Activated T-cell treated with anti-CD3 and anti-CD28 coated beads for 24 hours (primary cell): Measurements from ENCODE around the gene SLC35F2.
"Not testable (repeated sequence)": the region's sequence is repeated elsewhere in the genome, so short reads cannot be mapped to it uniquely, and the experiment has no call there.

Experiments
- DNase-seq: peaks from one replicate; pipeline ENCODE4 v3.0.0-alpha.2; 2020; ENCODE audit warnings: low read depth

The SLC35F2 gene

GRCh38 chr11:107858217-107859070, at the start of gene SLC35F2:
SLC35F2 (minus strand) TSS chr11:107858787; CDS start chr11:107858767, 20 bp downstream.
- DNase-seq = peak; percentile 67

GRCh38 chr11:107908211-107908610, 49.6 kb upstream of the SLC35F2 start:
- DNase-seq = no peak

- DNase-seq = no peak
Observed at GRCh38 chr11:107898270-107898669, 39.7 kb upstream of the SLC35F2 start.

- DNase-seq = no peak
Observed at GRCh38 chr11:107882095-107882820, 23.7 kb upstream of the SLC35F2 start.

- DNase-seq = not testable (repeated sequence)
Observed at GRCh38 chr11:107881471-107881870, 22.9 kb upstream of the SLC35F2 start.

- DNase-seq = no peak
Observed at GRCh38 chr11:107876141-107876540, 17.6 kb upstream of the SLC35F2 start.

GRCh38 chr11:107864591-107864990, 6.0 kb upstream of the SLC35F2 start:
- DNase-seq = no peak

GRCh38 chr11:107860688-107861087, 2.1 kb upstream of the SLC35F2 start:
- no peak for DNase-seq

GRCh38 chr11:107860240-107860620, 1.6 kb upstream of the SLC35F2 start:
- not testable (repeated sequence) for DNase-seq

GRCh38 chr11:107859459-107860239, 1.1 kb upstream of the SLC35F2 start:
- DNase-seq = peak; percentile 7

GRCh38 chr11:107857550-107858216, 904 bp downstream of the SLC35F2 start:
- no peak for DNase-seq

- DNase-seq = no peak
Observed at GRCh38 chr11:107856981-107857517, 1.5 kb downstream of the SLC35F2 start.

GRCh38 chr11:107856180-107856980, 2.2 kb downstream of the SLC35F2 start:
- no peak for DNase-seq

GRCh38 chr11:107853070-107853469, 5.5 kb downstream of the SLC35F2 start:
- no peak for DNase-seq

- DNase-seq = no peak
Observed at GRCh38 chr11:107851704-107852310, 6.8 kb downstream of the SLC35F2 start.

GRCh38 chr11:107849790-107850189, 8.8 kb downstream of the SLC35F2 start:
- DNase-seq = no peak

- no peak for DNase-seq
Observed at GRCh38 chr11:107848345-107848744, 10.2 kb downstream of the SLC35F2 start.

GRCh38 chr11:107847184-107847583, 11.4 kb downstream of the SLC35F2 start:
- DNase-seq = no peak

GRCh38 chr11:107844041-107844440, 14.5 kb downstream of the SLC35F2 start:
- no peak for DNase-seq

- DNase-seq = no peak
Observed at GRCh38 chr11:107842412-107843100, 16.0 kb downstream of the SLC35F2 start.
